Sciatic nerve (tissue), 2 donors: ENCODE measurements around the gene OCLN. TPM values are rescaled to one million over a fixed set of nuclear protein-coding genes. Genes with fewer than 3 reads are reported as not detected.
"Not testable (repeated sequence)": the region's sequence is repeated elsewhere in the genome, so short reads cannot be mapped to it uniquely, and the experiment has no call there.

ENCODE experiments used
- ATAC-seq: fragments of 200-7000 bp; cut with Tn5 transposase; one replicate; pipeline ENCODE4 v1.9.1; 2020; ENCODE audit warnings: mild to moderate bottlenecking, moderate library complexity
- DNase-seq: peaks from one replicate; pipeline ENCODE4 v3.0.0-alpha.2; 2020; ENCODE audit warnings: low spot score
- intact Hi-C: fragments of 100-400 bp; cut with DNase I; formaldehyde crosslinking; loops from one replicate; pipeline ENCODE4 v1.14.2; 2022
- total RNA-seq: library from RNA; stranded (reverse); fragmentation: NEBNext Ultra II Directional; extraction: Animal tissue kit (Norgen Biotek cat#: 25700); gene quantifications from one replicate; pipeline ENCODE4 v1.2.1, GENCODE V29; 2021
- donor health status: DM: no; HTN: no; CAD: no.
- donor health status: DM: no; HTN: no; CAD: no.

The OCLN gene
- total RNA-seq, 1 donor from 2014 or later: 18.5 TPM

DNA sequence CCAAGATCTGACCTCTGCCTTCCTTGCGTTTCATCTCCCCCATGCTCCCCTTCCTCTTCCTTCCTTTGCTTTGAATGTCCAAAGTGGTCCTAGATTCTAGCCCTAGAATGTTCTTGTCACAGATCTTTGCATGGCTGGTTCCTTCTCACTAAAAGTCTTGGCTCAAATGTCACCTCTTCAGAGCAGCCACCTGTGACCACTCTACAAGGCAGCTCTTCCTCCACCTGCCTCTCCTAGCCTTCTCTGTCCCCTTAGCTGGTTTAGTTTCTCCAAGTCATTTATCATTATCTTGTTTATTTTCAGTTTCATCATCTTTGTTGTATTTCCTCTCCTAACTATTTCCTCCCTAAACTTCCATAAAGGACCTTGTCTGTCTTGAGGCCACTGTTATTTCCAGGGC lies 7.1 kb upstream of the OCLN start:
- DNase-seq (no peak), ATAC-seq (no peak)
- intact Hi-C loops: no loop called here

DNA sequence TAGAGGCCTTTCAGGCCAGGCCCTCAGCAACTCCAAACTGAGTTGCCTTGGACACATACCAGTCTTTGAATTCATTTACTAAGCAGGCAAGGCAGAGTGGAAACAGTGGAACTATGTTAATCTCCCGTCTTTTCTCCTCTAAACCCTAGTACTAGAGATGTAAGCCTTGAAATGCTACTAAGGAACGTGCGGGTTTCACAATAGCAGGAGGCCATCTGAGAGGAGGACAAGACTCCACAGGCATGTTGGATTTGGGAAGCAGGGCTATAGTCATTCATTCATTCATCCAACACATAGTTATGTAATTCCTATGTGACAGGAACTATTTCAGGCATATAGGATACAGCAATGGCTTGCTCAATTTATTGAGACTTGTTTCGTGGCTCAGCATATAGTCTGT lies 3.3 kb upstream of the OCLN start:
- intact Hi-C loops: no loop called here
- ATAC-seq (no peak), DNase-seq (no peak)

DNA sequence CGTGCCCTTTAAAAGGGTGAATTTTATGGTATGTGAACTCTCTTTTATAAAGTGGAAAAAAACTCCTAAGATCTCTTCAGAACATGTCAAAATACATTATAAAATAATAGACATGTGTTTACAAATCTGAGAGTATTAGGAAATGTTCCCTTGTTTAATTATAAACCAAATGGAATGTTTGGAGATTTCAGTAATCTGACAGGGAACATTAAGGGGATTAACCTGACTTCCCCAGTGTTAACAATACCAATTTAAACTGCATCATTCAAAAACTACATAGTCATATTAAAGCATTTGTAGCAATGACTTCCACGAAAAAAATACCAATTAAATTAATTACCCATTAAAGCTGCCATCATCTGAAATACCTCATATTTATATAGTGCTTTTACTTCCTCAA lies 1.6 kb upstream of the OCLN start:
- DNase-seq (no peak), ATAC-seq (no peak)
- intact Hi-C loops: no loop called here

GRCh38 chr5:69491838-69492390 lies 676 bp upstream of the OCLN start:
- ATAC-seq: no peak
- intact Hi-C loops: no loop called here
- no peak for DNase-seq

DNA sequence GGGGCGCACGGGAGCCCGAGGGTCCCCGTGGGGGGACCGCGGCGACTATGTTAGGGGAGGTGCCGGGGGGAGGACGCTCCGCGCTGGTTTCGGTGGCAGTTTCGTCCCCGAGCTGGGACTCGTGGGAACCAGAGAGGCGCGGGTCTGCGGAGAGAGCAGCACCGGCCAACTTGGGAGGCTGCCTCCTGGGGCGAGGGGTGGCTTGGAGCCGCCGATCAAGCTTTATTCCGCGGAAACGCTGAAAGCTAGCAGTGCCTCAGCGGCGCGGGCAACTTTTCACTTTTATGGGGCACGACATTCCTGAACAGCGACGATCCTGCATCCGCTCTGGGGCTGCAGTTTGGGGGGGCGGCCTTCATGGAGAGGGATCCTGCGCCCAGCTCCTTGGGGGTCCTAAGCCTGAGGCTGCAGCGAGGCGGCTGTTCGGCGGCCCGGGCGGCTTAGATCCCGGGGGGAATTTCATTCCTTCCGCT lies 369 bp downstream of the OCLN start:
- ATAC-seq: peak; percentile 31
- intact Hi-C loops: no loop called here
- peak; percentile 62 for DNase-seq

GRCh38 chr5:69493396-69494133 lies 975 bp downstream of the OCLN start:
- ATAC-seq (peak; percentile 59), DNase-seq (peak; percentile 62)
- intact Hi-C loops: no loop called here

GRCh38 chr5:69494452-69494851 lies 1.9 kb downstream of the OCLN start:
- no peak for DNase-seq
- intact Hi-C loops: no loop called here
- no peak for ATAC-seq

- DNase-seq (no peak), ATAC-seq (no peak)
- intact Hi-C loops: no loop called here
Observed at GRCh38 chr5:69497006-69497520, 4.5 kb downstream of the OCLN start.

- ATAC-seq (no peak), DNase-seq (no peak)
- intact Hi-C loops: no loop called here
Observed at GRCh38 chr5:69498384-69498783, 5.8 kb downstream of the OCLN start.

GRCh38 chr5:69502367-69502766 lies 9.8 kb downstream of the OCLN start:
- DNase-seq (no peak), ATAC-seq (no peak)
- intact Hi-C loops: no loop called here

- DNase-seq: no peak
- no peak for ATAC-seq
- intact Hi-C loops: no loop called here
Observed at GRCh38 chr5:69502767-69503488, 10.3 kb downstream of the OCLN start.

DNA sequence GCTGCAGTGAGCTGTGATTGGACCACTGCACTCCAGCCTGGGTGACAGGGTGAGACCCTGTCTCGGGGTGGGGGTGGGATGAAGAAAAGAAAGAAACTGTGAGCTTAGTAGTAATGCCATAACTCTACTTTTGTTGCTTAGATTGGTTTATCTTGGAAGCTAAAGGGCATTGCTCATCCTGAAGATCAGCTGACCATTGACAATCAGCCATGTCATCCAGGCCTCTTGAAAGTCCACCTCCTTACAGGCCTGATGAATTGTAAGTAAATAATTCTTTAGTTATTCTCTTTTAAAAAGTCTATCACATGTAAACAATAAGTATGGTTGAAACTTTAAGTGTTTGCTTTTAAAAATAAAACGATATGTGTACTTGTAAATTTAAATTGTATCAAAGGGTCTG lies 11.4 kb downstream of the OCLN start:
- intact Hi-C loops: no loop called here
- ATAC-seq: no peak
- DNase-seq: no peak

GRCh38 chr5:69505306-69505705 lies 12.7 kb downstream of the OCLN start:
- ATAC-seq (no peak), DNase-seq (no peak)
- intact Hi-C loops: no loop called here

- DNase-seq: no peak
- intact Hi-C loops: no loop called here
- no peak for ATAC-seq
Observed at GRCh38 chr5:69509212-69509611, 16.6 kb downstream of the OCLN start.

- no peak for DNase-seq
- no peak for ATAC-seq
- intact Hi-C loops: no loop called here
Observed at GRCh38 chr5:69510694-69511093, 18.1 kb downstream of the OCLN start.

- ATAC-seq: no peak
Observed at GRCh38 chr5:69512740-69513260, 20.2 kb downstream of the OCLN start.

GRCh38 chr5:69515570-69515969 lies 23.0 kb downstream of the OCLN start:
- intact Hi-C loops, ATAC-seq, DNase-seq: not testable (repeated sequence)

More at GRCh38 chr5:69512740-69513260, 20.2 kb downstream of the OCLN start:
- DNase-seq: no peak
- intact Hi-C loops: no loop called here

DNA sequence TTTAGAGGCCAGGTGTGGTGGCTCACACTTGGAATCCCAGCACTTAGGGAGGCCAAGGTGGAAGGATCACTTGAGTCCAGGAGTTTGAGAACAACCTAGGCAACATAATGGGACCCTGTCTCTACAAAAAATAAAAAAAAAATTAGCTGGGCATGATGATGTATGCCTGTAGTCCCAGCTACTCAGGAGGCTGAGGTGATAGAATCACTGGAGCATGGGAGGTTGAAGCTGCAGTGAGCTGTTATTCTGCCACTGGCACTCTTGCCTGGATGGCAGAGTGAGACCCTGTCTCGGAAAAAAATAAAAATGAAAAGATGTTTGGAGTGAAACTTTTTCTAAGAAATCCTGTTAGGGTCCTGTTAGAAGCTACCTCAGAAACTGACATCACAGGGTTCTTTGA lies 24.2 kb downstream of the OCLN start:
- DNase-seq (no peak), ATAC-seq (no peak)
- intact Hi-C loops: no loop called here

- intact Hi-C loops: no loop called here
- ATAC-seq: no peak
- DNase-seq: no peak
Observed at GRCh38 chr5:69517763-69518212, 25.2 kb downstream of the OCLN start.

DNA sequence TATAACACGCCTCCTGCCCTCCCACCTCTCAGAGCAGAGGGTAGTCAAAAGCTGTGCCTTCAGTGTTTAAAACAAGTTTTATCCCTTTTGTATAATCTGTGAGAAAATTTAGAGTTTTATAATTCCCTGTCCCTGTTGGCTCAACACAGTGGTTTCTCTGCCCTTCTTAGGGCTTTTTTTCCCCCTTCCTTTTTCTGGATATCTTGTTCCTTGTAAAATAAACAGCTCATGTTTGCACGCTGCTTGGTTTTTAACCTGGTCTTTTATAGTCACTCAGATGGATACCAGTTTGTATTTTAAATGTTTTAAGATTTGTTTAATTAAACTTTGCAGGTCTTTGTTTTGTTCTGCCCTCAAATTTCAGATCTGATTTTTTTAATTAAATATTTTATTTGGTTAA lies 26.7 kb downstream of the OCLN start:
- intact Hi-C loops: no loop called here
- DNase-seq (no peak), ATAC-seq (no peak)
